Occipital lobe (tissue), 2 donors: ENCODE results near the gene EED. TPM values are rescaled to one million over a fixed set of nuclear protein-coding genes. Genes with fewer than 3 reads are reported as not detected.
"Not testable (repeated sequence)": the region's sequence is repeated elsewhere in the genome, so short reads cannot be mapped to it uniquely, and the experiment has no call there.

Experiments
- DNase-seq: peaks from one replicate; lab custom pipeline; 2025; lab: John Stamatoyannopoulos, UW
- total RNA-seq: library from RNA; depleted of rRNA; stranded (reverse); fragments of >200 nt; gene quantifications from one replicate; pipeline ENCODE4 v1.2.3, GENCODE V29; 2014

EED gene
- total RNA-seq, 1 donor from 2014 or later = 23.1 TPM

DNA sequence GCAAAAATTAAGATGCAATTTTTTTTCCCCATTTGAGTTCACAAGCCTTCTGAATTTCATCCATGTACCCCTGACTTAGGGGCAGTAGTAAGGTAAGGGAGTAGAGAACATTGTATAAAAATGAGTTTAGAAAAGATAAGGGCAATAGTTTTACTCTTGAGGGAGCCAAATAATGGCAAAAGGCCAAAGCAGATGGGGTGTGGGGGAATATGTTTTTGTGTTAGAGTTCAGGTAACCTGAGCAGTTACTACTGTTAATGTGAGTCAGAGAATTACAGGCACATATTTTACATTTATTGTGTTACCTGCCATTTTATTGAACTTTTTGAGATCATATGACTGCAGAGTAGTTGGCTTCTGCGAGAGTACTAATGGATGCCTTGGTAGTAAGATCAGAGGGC lies 3.1 kb downstream of the EED start:
- no peak for DNase-seq

DNA sequence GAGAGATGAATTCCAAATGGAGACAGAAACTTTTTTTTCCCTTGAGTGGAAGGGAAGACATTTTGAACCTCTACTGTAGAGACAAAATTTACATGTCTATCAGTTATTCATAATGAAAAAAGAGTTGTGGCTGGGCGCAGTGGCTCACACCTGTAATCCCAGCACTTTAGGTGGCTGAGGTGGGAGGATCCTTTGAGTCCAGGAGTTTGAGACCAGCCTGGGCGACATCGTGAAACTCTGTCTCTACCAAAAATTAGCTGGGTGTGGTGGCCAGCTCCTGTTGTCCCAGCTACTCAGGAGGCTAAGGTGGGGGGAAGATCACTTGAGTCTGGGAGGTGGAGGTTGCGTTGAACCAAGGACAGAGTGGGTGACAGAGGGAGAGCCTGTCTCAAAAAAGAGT lies 4.1 kb downstream of the EED start:
- DNase-seq = no peak

DNA sequence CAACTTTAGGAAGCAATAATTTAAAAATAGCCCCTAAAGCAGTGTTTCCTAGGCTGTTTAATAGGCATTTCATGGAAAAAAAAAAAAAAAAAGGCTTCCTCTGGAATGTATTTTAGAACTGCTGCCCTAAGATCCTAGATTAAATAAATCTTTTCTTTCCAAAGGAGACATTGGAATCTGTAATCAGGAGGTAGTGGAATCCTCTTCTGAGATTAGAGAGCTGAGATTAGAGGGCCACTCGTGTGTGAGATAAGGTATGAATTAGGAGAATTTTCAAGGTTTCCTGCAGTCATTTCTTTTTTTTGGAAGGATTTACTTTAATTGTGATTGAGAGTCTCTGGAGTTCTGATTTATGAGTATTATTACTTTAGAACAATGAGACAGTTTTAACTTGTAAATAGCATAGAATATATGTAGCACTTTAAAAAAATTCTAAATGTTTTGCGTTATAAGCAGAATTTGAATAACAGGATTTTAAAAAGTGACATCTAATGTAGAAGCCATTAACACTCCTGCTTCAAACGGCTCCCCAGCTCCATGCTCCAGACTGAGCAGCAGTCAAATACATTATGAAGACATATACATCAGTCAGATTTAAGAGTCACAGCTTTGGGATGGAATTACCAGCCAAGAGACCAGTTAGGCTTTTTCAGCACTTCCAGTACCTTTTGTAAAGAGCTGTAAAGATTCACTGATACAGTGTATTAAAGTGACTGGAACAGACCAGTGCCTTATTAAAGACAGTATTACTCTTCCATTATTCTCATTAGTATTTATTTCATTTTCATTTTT lies 5.0 kb downstream of the EED start:
- DNase-seq = no peak

DNA sequence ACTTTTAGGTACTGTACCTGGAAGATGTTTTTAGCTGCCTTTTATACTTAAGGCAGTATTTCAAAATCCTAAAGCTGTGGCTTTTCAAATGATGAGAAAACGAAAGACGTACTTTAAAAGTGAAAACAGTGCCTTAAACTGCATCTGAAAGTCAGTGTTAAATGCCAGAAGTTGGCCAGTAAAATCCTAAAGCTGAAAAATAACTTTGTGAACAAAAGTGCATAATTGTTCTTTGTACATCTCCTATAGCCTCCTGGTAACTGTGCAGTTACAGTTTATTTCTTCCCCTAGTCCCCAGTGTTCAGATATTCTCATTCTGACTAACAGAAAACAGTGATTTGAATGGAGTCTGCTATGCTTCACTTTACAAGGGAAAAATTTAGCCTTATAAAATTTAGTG lies 6.8 kb downstream of the EED start:
- DNase-seq = no peak

DNA sequence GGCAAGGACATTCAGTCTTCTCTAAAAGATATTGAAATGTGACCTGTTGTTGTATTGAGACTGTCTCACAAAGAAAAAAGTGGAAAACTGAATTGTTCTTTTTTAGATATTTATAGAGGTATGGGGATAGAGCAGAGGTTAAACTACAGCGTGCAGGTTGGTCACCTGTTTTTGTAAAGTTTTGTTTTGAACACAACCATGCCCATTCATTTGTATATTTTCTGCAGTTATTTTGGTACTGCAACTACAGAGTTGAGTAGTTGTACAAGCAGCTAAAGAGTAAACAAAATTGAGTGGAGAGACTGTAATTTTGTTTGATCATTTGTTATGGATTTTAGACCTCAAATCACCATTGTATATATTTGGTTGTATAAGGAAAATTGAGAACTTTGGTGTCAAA lies 11.3 kb downstream of the EED start:
- no peak for DNase-seq

DNA sequence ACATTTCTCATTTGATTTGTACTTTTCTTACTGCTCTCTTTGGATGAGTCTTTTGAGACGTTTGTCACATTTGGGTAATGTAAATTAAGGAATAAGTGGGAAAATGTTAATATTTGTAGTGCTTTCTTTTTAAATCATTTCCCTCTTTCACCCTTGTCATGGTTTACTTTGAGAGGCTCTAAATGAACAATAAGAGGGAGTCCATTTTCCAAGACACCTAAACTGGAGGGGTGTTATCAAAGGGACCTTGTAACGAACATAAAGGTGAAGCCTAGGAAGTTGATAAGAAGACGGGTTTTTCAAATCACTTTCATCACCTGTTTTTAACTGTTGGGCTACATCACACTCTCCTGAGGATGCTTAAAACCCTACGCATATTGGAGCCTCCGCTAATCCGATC lies 12.1 kb downstream of the EED start:
- no peak for DNase-seq

DNA sequence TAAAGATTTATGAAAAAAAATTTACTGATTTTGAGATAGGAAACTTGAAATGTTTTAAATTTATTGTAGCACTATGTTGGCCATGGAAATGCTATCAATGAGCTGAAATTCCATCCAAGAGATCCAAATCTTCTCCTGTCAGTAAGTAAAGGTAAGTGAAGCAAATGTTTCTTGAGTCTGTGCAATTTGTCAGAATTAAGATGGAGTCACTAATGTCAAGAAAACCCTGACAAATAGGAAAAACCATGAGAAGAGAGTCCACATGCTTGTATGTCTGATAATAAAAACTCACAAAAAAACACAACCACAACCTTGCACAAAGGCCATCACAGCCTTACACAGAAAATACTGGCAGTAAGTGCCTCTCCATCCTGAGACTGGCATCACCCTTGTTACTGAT lies 12.9 kb downstream of the EED start:
- no peak for DNase-seq

DNA sequence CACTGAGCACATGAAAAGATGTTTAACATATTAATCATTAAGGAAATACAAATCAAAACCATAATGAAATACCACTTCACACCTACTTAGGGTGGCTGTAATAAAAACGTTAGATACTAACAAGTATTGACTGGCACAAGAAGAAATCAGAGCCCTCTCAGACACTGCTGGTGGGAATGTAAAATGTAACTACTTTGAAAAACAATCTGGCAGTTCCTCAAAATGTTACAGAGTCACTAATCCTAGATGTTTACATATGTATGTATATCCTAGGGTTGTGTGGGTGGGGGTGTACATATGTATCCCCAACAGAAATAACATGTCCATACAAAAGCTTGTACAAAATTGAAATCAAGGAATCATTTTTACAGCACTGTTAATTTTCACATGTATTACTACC lies 15.2 kb downstream of the EED start:
- DNase-seq = no peak

DNA sequence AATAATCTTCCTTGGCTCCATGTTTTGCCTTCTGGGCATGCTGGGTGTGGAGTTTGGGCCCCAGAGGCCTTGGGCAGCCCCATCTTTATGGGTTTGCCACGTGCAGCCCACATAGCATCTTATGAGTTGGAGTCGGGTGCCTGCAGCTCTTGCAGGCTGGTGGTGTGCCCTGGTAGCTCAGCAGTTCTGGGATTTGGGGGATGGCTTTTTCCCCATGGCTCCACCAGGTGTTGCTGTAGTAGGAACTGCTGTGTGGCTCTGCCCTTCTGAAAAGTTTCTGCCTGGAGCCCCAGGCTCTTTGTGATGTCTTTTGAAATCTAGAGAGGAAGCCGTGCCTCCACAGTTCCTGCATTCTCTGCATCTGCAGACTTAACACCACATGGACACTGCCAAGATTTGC lies 16.8 kb downstream of the EED start:
- DNase-seq = no peak

DNA sequence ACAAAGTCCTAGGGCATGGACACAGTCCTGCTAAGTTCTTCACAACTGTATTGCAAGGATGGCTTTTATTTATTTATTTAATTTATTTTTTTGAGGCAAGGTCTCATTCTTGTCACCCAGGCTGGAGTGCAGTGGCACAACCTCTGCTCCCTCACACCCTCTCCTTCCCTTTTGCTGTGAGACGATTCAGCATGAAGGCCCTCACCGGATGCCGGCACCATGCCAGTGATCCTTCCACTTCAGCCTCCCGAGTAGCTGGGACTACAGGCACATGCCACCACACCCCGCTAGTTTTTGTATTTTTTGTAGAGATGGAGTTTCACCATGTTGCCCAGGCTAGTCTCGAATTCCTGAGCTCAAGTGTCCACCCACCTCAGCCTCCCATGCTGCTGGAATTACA lies 17.8 kb downstream of the EED start:
- no peak for DNase-seq

DNA sequence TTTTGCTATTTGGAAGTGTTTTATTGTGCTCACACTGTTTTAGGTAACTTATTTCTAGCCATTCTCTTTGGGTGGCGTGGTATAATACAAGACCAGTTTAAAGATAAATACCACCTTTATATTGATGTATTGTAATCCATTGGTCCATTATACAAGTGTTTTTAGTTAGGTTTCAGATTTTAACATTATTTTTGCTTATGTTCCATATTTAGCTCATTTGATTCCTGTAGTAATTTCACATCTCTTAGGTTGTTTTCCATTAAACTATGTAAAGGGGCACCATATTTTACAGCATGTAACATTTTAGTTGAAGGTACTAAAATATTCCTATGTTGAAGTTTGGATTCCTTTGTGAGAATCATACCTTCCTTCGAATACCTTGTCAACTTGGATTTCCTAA lies 20.1 kb downstream of the EED start:
- no peak for DNase-seq

DNA sequence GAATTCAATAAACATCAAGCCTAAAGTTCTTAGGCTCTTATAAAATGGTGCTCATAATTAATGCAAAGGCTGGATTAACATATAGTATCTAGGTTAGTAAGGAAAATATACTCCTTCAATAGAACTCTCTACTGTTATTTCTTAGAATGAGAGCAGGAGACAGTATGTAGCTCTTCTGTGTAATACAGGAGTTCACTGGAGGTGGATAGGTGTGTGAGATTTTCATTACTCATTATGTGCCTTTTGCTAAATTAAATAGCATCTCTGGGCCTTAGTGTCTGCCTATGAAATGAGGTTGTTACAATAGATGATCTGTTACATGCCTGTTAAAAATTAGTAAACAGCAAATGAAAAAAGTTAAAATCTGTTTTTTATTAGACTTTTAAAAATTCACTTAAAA lies 20.6 kb downstream of the EED start:
- DNase-seq = no peak

DNA sequence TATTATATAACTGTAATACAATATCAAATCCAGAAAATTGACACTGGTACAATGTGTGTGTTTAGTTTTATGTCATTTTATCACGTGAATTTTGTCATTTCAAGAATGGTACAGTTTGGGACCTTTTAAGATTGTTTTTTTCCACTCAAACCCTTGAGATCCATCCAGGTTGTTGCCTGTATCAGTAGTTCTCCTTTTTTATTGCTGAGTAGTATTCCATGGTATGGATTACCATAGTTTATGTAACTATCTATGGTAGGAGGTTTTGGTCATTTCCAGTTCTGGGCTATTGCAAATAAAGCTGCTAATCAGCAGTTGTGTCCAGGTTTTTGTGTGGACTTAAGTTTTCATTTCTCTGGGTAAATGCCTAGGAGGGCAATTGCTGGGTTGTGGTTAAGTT lies 25.1 kb downstream of the EED start:
- DNase-seq = no peak

DNA sequence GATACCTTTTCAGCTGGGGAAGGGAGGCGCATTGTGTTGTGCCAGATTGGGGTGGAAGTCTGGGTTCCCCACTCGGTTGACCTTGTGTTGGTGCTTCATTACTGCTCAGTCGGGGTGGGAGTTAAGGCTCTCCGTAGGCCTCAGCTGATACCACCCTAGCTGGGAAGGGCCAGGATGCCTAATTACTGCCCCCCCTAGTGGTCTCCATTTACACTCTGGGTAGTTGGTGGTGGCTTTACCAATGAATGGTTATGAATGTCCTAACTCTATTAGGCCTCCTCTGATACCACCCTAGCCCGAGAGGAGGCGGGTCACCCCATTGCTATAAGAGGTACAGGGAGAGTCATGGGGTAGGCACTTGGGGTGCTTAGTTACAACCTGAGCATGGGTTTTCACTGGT lies 29.9 kb downstream of the EED start:
- DNase-seq = no peak

DNA sequence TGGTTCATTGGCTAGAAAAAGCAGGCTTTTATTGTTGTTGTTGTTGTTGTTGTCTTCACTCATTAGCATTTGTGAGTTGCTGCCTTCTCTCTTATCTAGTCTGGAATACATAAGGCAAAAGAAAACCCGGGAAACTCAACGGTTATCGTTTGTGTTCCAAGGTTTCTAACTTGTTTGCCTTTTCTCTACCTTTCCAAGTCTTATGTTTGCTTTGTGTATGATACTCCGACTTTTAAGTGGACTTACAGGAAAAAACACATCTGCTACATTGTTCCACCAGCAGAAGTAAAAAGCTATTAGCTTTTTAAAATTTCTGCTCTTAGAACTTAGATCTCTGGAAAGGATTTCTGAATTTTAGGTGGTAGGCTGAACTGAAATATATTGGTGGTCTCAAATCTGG lies 30.4 kb downstream of the EED start:
- DNase-seq = no peak

DNA sequence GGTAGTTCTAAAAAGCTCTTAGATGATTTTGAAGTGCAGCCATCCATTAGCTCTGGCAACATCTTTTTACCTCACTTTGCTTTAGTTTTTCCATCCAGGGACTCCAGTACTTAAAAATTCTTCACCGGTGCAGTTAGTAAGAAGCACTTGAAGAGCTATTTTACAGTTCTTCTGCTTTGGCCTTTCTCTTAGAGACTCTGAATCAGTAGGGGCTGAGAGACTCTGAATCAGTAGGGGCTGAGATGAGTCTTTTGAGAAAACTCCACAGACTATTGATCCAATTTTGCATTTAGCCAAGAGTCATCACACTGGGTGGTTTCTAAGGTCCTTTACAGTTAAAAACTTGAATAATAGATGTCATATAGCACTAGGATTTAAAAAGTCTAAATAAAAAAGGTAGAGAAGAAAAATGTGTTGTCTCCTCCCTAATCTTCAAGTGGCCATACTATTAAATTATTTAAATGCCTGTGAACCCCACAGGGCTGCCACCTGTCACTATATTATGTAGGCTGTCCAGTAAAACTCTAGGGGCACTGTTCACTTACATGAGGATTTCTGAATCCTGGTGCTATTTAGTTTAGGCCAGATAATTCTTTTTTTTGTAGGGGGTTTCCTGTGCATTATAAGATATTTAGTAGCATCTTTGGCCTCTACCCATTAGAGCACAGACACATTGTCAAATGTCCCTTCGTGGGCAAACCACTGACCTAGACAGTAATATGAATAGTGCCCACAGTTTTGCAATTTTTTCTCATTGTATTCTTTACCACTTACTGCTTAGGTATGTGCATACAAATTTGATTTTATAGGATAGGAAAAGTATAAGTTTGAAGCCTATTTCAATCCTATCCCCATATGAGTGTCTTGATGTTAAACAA lies 31.2 kb downstream of the EED start:
- no peak for DNase-seq

DNA sequence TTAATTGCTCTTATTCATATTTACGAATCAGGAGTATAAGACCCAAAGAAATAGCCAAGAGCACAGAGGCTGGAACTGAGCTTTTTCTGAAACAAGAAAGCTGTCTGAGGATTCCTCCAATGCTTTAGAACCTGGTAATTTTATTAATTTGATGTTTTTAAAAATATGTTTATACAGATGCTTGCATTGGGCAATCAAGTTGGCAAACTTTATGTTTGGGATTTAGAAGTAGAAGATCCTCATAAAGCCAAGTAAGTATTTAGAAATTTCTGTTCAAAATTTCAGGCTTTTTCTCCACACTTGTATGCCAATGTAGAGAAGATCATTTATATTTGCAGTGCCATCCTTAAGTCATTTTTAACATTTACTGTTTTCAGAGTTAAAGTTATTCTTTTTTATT lies 33.2 kb downstream of the EED start:
- no peak for DNase-seq

DNA sequence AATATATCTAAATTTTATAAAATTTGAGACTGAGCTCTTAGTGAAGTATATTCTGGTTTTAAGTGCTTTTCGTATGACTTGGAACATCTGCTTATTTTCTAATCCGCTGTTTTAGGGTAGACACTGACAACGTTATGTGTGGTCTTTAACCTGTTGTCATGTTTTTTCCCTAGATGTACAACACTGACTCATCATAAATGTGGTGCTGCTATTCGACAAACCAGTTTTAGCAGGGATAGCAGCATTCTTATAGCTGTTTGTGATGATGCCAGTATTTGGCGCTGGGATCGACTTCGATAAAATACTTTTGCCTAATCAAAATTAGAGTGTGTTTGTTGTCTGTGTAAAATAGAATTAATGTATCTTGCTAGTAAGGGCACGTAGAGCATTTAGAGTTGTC lies 33.7 kb downstream of the EED start:
- no peak for DNase-seq

DNA sequence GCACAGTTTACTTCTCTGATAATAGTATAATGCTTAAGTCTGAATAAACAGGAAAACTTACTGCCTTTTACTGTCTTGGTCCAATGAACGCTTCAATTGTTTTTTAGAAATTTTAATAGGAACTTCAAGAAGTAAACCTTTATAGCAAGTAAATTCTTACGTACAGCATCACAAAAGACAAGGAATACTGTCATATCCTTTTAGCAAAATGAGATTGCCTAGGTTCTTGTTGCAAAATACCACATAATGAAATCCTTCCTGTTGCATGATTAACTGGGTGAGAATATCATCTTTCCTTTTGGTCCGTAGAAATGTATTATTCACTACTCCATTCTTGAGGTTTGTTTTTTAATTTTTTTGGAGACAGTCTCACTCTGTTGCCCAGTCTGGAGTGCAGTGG lies 35.2 kb downstream of the EED start:
- DNase-seq = no peak

DNA sequence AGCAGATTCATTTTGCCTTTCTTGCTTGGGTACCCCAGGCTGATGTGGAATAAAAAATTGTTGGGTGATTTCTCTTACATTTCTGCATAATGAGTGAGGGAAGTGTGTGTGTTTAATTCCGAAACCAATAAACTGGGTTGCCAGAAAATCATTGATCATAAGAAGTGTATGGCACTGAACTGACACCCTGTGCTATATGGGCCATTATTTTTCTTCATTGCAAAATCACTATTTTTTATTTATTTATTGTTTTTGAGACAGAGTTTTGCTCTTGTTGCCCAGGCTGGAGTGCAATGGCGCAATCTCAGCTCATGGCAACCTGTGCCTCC lies 42.9 kb downstream of the EED start:
- no peak for DNase-seq

DNA sequence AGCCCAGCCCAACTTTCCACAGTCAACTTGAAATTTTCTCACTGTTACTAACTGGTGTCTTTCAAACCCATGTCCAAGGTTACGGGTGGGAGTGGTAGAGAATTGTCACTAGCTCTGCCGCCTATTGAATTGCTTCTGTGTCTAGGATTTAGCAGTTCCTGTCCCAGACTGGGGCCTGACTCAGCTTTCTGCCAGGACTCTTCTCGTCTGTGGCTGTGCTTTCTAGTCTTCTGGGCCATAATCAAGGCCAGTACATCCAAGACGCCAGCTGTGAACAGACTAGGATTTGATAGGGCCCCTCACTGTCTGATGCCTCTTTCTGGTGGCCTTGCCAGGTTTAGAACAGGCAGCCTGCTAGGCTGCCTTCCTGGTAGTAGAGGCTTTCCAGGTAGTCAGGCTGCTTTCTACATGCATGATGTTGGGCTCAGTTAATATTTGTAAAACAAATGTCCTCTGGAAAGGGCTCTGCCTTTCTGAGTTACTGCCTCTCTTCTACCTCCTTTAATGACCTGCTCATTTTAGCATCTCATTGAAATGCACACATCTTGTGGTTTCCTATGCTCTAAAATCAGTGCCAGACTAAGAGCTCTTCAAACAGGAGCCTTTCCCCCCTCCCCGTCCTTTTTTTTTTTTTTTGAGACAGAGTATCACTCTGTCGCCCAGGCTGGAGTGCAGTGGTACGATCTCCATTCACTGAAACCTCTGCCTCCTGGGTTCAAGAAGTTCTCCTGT lies 44.4 kb downstream of the EED start:
- no peak for DNase-seq

DNA sequence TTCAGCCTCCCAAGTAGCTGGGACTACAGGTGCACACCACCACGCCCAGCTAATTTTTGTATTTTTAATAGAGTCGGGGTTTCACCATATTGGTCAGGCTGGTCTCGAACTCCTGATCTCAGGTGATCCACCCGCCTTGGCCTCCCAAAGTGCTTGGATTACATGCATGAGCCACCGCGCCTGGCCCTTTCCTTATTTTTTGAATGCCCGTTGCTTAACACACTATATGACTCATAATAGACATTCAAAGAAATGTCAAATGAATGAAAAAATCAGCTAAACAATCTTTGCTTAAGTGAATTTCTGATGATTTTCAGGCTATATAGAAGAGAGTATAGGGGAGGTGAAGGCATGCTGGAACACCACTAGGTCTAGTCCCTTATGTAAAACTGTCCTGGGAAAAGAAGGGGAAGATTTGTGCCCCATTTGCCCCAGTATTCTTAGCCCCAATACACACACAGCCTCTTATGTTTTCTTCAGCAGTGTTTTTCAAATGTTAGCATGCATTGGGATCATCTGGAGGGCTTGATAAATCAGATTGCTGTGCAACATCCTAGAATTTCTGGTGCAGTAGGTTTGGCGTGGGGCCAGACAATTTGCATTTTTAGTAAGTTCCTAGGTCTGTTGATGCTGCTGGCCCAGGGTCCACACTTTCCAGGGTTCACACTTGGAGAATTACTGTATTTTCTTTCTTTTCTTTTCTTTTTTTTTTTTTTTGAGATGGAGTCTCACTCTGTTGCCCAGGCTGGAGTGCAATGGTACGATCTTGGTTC lies 45.1 kb downstream of the EED start:
- DNase-seq = not testable (repeated sequence)
